ENCODE data around the gene TRDN.

DNA sequence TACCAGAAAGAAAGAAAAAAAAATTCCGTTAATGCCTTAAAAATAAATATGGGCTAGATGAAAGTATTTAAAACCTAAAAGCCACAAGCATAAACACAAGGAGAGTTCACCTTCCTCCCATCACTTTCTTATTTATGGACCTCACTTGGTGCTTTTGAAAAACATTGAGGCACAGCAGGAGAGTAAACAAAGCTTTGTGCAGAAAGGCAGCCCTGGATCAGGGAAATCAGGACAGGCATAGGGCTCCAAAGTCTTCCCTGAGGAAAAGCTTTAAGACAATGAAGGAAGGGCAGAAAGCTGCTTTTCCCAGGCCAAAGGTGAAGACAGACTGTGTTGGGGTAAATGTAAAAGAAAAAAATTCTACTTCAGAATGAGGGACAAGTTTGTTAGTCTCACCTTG lies 432.8 kb downstream of the TRDN start:
- TF ChIP-seq, protein P1, sequence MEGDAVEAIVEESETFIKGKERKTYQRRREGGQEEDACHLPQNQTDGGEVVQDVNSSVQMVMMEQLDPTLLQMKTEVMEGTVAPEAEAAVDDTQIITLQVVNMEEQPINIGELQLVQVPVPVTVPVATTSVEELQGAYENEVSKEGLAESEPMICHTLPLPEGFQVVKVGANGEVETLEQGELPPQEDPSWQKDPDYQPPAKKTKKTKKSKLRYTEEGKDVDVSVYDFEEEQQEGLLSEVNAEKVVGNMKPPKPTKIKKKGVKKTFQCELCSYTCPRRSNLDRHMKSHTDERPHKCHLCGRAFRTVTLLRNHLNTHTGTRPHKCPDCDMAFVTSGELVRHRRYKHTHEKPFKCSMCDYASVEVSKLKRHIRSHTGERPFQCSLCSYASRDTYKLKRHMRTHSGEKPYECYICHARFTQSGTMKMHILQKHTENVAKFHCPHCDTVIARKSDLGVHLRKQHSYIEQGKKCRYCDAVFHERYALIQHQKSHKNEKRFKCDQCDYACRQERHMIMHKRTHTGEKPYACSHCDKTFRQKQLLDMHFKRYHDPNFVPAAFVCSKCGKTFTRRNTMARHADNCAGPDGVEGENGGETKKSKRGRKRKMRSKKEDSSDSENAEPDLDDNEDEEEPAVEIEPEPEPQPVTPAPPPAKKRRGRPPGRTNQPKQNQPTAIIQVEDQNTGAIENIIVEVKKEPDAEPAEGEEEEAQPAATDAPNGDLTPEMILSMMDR (IDR thresholded peaks at IDR 0.05) = no peak
- no peak for TF ChIP-seq POLR2A (IDR thresholded peaks at IDR 0.05)

Data from esophagus squamous epithelium (tissue), 4 donors.